MV-4-11 (cell line): Measurements from ENCODE around the gene VKORC1.
"Not testable (repeated sequence)": the region's sequence is repeated elsewhere in the genome, so short reads cannot be mapped to it uniquely, and the experiment has no call there.

Experiments used
- DNase-seq: peaks from one replicate; lab custom pipeline; 2025; lab: John Stamatoyannopoulos, UW

The VKORC1 gene

DNA sequence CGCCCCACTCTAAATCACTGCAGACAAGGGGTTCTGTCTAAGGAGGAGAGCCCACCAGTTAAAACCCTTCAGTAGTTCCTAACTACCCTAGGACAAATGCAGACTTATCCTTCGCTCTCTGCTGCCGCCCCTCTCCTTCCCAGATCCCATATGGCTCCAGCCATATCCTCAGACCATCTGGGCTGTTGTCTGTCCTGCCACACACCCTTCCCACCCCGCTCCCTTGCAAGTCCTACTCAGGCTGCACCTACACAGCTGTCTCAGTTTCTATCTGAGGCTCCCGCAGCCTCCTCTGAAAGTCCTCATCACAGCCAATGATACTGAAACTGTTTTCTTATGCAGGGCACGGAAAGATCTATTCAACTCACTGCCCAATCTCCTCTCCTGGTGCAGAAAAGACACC is 12.9 kb upstream of the VKORC1 start:
- DNase-seq, result no peak

- DNase-seq, result no peak
Measured at GRCh38 chr16:31106509-31107464, 12.2 kb upstream of the VKORC1 start.

- DNase-seq, result peak; percentile 72
Measured at GRCh38 chr16:31105677-31106213, 11.1 kb upstream of the VKORC1 start.

DNA sequence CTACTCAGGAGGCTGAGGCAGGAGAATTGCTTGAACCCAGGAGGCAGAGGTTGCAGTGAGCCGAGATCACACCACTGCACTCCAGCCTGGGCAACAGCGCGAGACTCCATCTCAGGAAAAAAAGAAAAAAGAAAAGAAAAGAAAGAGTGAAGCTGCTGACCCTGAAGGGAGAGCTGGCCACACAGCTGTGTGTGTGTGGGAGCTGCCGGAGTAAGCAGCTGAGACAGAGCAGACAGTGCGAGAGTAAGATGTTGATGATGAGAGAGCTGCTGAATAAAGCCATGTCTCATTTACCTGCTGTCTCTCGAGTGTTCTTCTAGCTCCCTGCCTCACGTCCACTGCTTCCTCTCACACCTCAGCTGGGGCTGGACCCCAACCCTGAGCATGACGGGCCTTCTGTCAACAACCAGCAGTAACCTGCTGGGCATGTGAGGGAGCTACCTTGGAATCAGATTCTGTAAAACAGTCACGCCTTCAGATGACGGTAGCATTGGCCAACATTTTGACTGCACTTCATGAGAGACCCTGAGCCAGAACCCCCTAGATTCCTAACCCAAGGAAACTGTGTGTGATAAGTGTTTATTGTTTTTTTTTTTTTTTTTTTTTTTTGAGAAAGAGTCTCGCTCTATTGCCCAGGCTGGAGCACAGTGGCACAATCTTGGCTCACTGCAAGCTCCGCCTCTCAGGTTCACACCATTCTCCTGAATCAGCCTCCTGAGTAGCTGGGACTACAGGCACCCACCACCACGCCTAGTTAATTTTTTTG is 6.5 kb upstream of the VKORC1 start:
- DNase-seq, result not testable (repeated sequence)

DNA sequence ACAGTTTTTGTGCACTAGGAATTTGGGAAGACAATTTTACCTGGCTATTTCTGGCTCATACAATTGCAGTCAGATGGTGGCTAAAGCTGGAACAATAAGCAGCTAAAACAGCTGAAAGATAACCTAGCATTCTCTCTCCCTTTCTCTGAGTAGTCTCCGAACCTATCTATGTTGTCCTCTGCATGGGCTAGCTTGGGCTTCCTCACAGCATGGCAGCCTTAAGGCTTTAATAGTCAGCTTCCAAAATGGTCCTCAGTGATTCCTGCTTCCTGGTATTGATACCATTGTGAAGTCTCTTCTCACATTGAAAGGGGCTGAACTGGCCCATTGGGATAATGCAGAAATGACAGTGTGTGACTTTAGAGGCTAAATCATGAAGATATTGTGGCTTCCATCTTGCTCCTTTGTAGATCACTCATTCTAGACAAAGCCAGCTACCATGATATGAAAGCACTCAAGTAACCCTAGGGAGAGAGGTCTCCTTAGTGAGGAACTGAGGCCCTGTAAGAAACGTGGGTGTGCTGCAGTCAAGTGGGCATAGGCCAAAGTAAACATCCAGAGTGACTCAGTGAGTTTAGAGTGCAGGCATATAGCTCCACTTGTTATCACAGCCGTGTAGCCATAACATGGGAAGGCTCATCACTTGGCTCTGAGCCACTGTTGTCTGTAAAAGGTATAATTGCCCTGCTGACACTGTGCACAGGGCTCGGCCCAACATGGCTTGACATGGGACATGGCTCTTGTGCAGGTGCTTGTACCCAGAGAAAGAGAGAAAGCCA is 5.5 kb upstream of the VKORC1 start:
- DNase-seq, result no peak

- DNase-seq, result no peak
Measured at GRCh38 chr16:31094088-31094423, 541 bp downstream of the VKORC1 start.

- DNase-seq, result peak; percentile 28
Measured at GRCh38 chr16:31093132-31093703, 1.4 kb downstream of the VKORC1 start.

- DNase-seq, result no peak
Measured at GRCh38 chr16:31092330-31092729, 2.3 kb downstream of the VKORC1 start.

GRCh38 chr16:31090540-31090939 is 4.1 kb downstream of the VKORC1 start:
- DNase-seq, result no peak

- no peak for DNase-seq
Measured at GRCh38 chr16:31089199-31089598, 5.4 kb downstream of the VKORC1 start.

- no peak for DNase-seq
Measured at GRCh38 chr16:31088459-31089183, 6.0 kb downstream of the VKORC1 start, which contains the start of gene PRSS53. Gene PRSS53, minus strand, starts transcription at chr16:31088943. Its CDS starts 134 bp downstream, at chr16:31088809.

DNA sequence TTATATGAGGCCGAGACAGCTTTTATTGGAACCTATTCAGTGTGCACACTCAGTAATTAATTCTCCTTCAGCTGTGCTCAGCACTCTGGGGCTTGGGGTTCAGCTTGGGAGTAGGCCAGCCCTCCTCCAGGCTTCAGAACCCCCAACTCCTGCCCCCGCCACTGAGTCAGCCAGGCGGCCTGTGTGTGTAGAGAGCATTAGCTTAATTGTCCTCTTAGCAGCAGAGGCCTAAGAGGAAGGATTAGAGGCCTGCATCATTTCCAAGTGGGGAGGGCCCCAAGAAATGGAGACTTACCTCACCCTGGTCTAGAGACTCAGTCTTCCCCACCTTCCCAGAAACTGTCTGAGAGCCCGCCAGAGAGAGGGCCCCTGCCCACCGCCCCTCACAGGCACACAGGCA is 6.6 kb downstream of the VKORC1 start:
- no peak for DNase-seq

DNA sequence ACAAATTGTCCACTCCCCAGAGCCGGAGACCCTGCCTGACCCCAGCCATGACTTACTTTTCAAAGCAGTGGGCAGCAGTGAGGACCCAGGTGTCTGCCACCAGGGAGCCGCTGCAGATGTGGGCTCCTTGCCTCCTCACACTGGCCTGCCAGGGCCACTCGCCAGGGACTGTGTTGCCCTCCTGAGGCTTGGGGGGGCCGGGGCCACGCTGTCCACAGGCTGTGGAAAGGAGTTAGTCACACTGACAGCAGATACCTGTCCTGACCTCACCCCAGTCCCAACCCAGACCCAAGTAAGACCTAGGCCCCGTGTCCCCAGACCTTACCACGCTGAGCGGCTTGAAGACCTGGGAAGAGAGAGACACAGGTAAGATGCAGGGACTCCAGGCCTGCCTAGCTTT is 7.1 kb downstream of the VKORC1 start:
- DNase-seq, result no peak

- no peak for DNase-seq
Measured at GRCh38 chr16:31086629-31086906, 8.0 kb downstream of the VKORC1 start.

DNA sequence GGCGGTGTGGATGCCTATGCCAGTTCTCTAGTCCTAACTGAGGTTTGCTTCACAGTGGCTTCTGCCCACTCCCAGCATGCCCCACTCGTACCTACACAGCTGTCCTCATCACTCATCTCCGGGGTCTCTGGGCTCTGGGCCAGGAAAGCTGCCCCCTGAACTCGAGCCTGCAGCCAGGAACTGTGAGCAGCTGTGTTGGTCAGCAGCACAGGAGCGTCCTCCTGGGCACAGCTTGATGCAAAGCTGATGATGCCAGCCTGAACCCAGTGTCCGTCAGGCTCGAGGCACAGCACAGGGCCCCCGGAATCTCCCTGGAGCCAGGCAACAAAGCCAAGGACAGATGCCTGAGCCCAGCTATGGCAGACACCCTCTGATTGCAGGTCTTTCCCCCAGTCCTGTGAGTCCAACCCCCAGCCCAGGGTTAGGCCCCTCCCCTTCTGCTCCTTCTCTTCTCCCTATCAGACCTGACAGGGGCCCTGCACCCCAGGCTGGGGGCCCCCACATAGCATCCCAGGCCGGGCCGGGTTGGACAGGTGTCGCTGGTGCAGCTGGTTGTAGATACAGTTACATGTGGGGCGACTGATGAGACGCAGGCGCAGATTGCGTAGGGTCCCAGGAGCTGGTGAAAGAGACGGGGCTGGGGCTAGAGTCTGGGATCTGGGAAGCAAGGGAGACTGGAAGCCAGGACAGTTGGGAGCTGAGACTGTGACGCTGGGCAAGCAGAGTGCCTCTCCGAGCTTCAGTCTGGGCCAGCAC is 8.5 kb downstream of the VKORC1 start:
- DNase-seq, result no peak

GRCh38 chr16:31085411-31085810 is 9.2 kb downstream of the VKORC1 start:
- no peak for DNase-seq

- no peak for DNase-seq
Measured at GRCh38 chr16:31084584-31085302, 9.9 kb downstream of the VKORC1 start.

GRCh38 chr16:31083981-31084380 is 10.6 kb downstream of the VKORC1 start:
- DNase-seq, result no peak

- DNase-seq, result no peak
Measured at GRCh38 chr16:31083556-31083955, 11.0 kb downstream of the VKORC1 start.

GRCh38 chr16:31083081-31083480 is 11.5 kb downstream of the VKORC1 start:
- DNase-seq, result no peak
